ENCODE results near the gene NKX3-2.

DNA sequence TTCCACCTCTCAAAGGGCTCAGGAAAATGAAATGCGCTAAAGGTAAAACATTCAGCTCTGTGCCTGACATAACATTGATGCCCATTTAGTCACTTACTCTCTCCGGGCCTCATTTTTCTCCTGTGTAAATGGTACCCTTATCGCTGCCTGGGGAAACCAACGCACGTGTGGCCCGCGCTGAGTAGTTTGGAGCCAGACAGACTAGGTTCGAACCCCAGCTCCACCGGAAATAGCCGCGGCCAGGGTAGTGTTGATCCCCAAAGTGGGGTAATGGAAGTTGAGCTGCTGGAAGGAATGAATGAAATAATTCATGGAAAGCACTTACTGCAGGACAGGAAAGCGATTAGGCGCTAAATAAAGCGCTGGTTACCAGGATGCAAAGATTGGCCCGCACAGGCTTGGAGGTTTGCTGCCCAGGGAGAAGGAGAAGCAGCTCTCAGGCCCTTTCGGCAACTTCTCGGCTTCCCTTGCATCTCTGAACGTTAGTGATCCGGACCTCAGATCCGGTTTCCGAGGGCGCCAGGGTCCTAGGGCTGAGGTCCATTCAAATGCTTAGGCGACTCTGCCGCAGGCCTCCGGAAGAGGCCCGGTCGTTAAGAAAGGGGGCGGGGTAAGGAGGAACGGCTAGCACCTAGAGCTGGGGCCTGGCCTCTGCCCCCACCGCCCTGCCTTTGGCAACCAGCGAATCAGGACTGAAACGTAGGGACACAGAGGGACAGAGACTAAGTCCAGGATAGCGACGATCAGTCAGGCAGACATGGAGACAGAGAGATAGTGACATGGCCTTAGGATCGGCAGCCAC is 13.3 kb downstream of the NKX3-2 start:
- TF ChIP-seq, protein P1, sequence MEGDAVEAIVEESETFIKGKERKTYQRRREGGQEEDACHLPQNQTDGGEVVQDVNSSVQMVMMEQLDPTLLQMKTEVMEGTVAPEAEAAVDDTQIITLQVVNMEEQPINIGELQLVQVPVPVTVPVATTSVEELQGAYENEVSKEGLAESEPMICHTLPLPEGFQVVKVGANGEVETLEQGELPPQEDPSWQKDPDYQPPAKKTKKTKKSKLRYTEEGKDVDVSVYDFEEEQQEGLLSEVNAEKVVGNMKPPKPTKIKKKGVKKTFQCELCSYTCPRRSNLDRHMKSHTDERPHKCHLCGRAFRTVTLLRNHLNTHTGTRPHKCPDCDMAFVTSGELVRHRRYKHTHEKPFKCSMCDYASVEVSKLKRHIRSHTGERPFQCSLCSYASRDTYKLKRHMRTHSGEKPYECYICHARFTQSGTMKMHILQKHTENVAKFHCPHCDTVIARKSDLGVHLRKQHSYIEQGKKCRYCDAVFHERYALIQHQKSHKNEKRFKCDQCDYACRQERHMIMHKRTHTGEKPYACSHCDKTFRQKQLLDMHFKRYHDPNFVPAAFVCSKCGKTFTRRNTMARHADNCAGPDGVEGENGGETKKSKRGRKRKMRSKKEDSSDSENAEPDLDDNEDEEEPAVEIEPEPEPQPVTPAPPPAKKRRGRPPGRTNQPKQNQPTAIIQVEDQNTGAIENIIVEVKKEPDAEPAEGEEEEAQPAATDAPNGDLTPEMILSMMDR (IDR thresholded peaks at IDR 0.05) = no peak
- TF ChIP-seq POLR2A (IDR thresholded peaks at IDR 0.05) = no peak
